Fibroblast of lung (primary cell): Measurements from ENCODE around the gene PAM. TPM values are rescaled to one million over a fixed set of nuclear protein-coding genes. Genes with fewer than 3 reads are reported as not detected.
A peak's percentile ranks its signal among the peaks of the same experiment; 100 is the strongest.

Experiments
- DNase-seq, 2 donors: peaks; one replicate each; pipeline versions ENCODE4 v3.0.0 to v3.0.0-alpha.2; 2010; ENCODE audit warnings: low read depth in 2 of 2
- H2AFZ ChIP-seq: 2 replicates; pipeline ENCODE4 v1.5.1; 2012; ENCODE audit warnings: low read length, control low read depth, inconsistent platforms
- H3K27ac ChIP-seq: 2 replicates; pipeline ENCODE4 v1.5.1; 2011; ENCODE audit warnings: low read length, control low read depth; ENCODE audit not compliant: insufficient read depth
- H3K27me3 ChIP-seq: 2 replicates; pipeline ENCODE4 v1.5.1; 2011; ENCODE audit warnings: mild to moderate bottlenecking, low read length; ENCODE audit not compliant: control insufficient read depth, insufficient read depth
- H3K36me3 ChIP-seq: 2 replicates; pipeline ENCODE4 v1.5.1; 2011; ENCODE audit warnings: low read length; ENCODE audit not compliant: control insufficient read depth, insufficient read depth
- H3K4me1 ChIP-seq: 2 replicates; pipeline ENCODE4 v1.5.1; 2011; ENCODE audit warnings: low read length; ENCODE audit not compliant: control insufficient read depth, insufficient read depth; ENCODE audit errors: extremely low read depth
- H3K4me2 ChIP-seq: 2 replicates; pipeline ENCODE4 v1.5.1; 2011; ENCODE audit warnings: low read length, control low read depth; ENCODE audit not compliant: insufficient read depth; ENCODE audit errors: extremely low read depth
- H3K4me3 ChIP-seq, 4 experiments: fragments of 200-600 bp in 1 of 4; sonication (generic) in 1 of 4; replicated peaks in 1 of 4; 2 replicates each; pipeline ENCODE4 v1.5.1; 2011 to 2016; ENCODE audit warnings: low read length in 4 of 4, low read depth in 3 of 4, mild to moderate bottlenecking in 3 of 4, control low read depth in 2 of 4, inconsistent platforms in 1 of 4, mixed read lengths in 1 of 4; ENCODE audit not compliant: insufficient read depth in 1 of 4; ENCODE audit errors: control extremely low read depth in 1 of 4
- H3K79me2 ChIP-seq: 2 replicates; pipeline ENCODE4 v1.5.1; 2012; ENCODE audit warnings: mild to moderate bottlenecking, low read length, inconsistent platforms; ENCODE audit not compliant: control insufficient read depth, insufficient read depth
- H3K9ac ChIP-seq: 2 replicates; pipeline ENCODE4 v1.5.1; 2011; ENCODE audit warnings: mild to moderate bottlenecking, low read length, control low read depth; ENCODE audit not compliant: insufficient read depth
- H3K9me3 ChIP-seq: 2 replicates; pipeline ENCODE4 v1.5.1; 2012; ENCODE audit warnings: low read depth, low read length; ENCODE audit not compliant: control insufficient read depth, insufficient read depth
- H4K20me1 ChIP-seq: 2 replicates; pipeline ENCODE4 v1.5.1; 2011; ENCODE audit warnings: low read length; ENCODE audit not compliant: control insufficient read depth, insufficient read depth; ENCODE audit errors: extremely low read depth
- CTCF ChIP-seq, 2 donors: IDR thresholded peaks in 1 of 2; conservative IDR thresholded peaks in 1 of 2; 1 replicate in 1 of 2; 2 replicates in 1 of 2; pipeline ENCODE4 v1.5.1; 2011 to 2012; ENCODE audit warnings: low read length in 2 of 2, control low read depth in 1 of 2, inconsistent platforms in 1 of 2, low read depth in 1 of 2, mild to moderate bottlenecking in 1 of 2
- EZH2 ChIP-seq: IDR thresholded peaks from 2 replicates; pipeline ENCODE4 v1.5.1; 2012; ENCODE audit warnings: low read length, control low read depth, mild to moderate bottlenecking; ENCODE audit errors: missing control alignments
- polyA plus RNA-seq, 2 donors: library from polyadenylated mRNA; depleted of rRNA in 1 of 2; stranded (reverse) in 1 of 2; unstranded in 1 of 2; fragments of >200 nt; gene quantifications; 2 replicates each; pipeline ENCODE4 v1.2.1, GENCODE V29; 2011 to 2012; ENCODE audit warnings: missing spikeins in 1 of 2
- total RNA-seq: library from RNA; depleted of rRNA; stranded (reverse); fragments of >200 nt; gene quantifications from 2 replicates; pipeline ENCODE4 v1.2.1, GENCODE V29; 2014

PAM gene
- total and polyA plus RNA-seq, 2 donors (not counting 1 experiment from before 2014, with no cell fraction given), result 404 to 405 TPM

DNA sequence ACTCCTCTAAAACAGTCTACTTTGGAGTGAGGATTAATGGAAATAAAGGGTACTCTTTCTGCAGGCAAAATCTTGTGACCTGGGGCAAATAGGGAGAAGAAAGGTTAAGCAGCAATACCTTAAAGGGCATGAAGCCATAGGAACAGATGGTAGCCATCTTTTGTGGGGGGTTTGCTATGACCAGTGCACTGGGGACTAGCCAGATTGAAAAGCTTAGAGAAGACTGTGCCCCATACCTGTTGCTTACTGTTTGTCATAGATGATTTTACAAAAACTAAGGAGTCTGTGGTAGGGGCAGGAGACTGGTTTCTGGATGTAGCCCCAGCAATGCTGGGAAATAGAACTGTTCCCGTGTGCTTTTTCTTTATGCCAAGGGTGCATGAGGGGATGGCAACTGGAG, 58.6 kb downstream of the PAM start:
- TF ChIP-seq EZH2, result no peak
- TF ChIP-seq CTCF (conservative IDR thresholded peaks at IDR 0.05 in 1 of 2, IDR thresholded peaks at IDR 0.05 in 1 of 2; ENCODE audit: low read depth in 1 of 2, low read length in 2 of 2), result no peak
- no peaks in the 10 kb centered on the region for H3K79me2 ChIP-seq
- no peak overlapping the region for H3K4me3 ChIP-seq
- H3K4me2 ChIP-seq, result no peak overlapping the region
- no peaks in the 10 kb centered on the region for H3K36me3 ChIP-seq
- H3K4me1 ChIP-seq, result no peaks in the 10 kb centered on the region
- H3K27ac ChIP-seq, result no peak overlapping the region
- no peaks in the 10 kb centered on the region for H3K9me3 ChIP-seq
- no peaks in the 10 kb centered on the region for H3K27me3 ChIP-seq
- H3K9ac ChIP-seq, result no peak overlapping the region
- no peak overlapping the region for H2AFZ ChIP-seq
- H4K20me1 ChIP-seq, result no peaks in the 10 kb centered on the region
- no peak for DNase-seq

- no peak overlapping the region for H3K4me3 ChIP-seq
- no peak overlapping the region for H3K27ac ChIP-seq
- H2AFZ ChIP-seq, result no peak overlapping the region
- H3K4me1 ChIP-seq, result no peaks in the 10 kb centered on the region
- no peaks in the 10 kb centered on the region for H4K20me1 ChIP-seq
- DNase-seq, result no peak
- no peaks in the 10 kb centered on the region for H3K79me2 ChIP-seq
- TF ChIP-seq EZH2 (no peak), CTCF (conservative IDR thresholded peaks at IDR 0.05 in 1 of 2, IDR thresholded peaks at IDR 0.05 in 1 of 2; ENCODE audit: low read depth in 1 of 2, low read length in 2 of 2) (no peak)
- no peaks in the 10 kb centered on the region for H3K9me3 ChIP-seq
- no peaks in the 10 kb centered on the region for H3K27me3 ChIP-seq
- no peaks in the 10 kb centered on the region for H3K36me3 ChIP-seq
- H3K4me2 ChIP-seq, result no peak overlapping the region
- H3K9ac ChIP-seq, result no peak overlapping the region
Observed at GRCh38 chr5:102815084-102815483, 60.0 kb downstream of the PAM start.

GRCh38 chr5:102815540-102816332, 60.6 kb downstream of the PAM start:
- Histone ChIP-seq H3K27me3 (no peaks in the 10 kb centered on the region), H2AFZ (no peak overlapping the region), H3K4me2 (peak overlapping the region; percentile 38), H3K4me1 (no peaks in the 10 kb centered on the region), H4K20me1 (no peaks in the 10 kb centered on the region), H3K9me3 (no peaks in the 10 kb centered on the region), H3K36me3 (no peaks in the 10 kb centered on the region), H3K4me3 (no peak overlapping the region), H3K79me2 (no peaks in the 10 kb centered on the region), H3K27ac (no peak overlapping the region), H3K9ac (no peak overlapping the region)
- no peak for TF ChIP-seq EZH2
- no peak for TF ChIP-seq CTCF (conservative IDR thresholded peaks at IDR 0.05 in 1 of 2, IDR thresholded peaks at IDR 0.05 in 1 of 2; ENCODE audit: low read depth in 1 of 2, low read length in 2 of 2)
- DNase-seq, result peak; percentile 35 to 51
